ENCODE results near the gene COL19A1.

DNA sequence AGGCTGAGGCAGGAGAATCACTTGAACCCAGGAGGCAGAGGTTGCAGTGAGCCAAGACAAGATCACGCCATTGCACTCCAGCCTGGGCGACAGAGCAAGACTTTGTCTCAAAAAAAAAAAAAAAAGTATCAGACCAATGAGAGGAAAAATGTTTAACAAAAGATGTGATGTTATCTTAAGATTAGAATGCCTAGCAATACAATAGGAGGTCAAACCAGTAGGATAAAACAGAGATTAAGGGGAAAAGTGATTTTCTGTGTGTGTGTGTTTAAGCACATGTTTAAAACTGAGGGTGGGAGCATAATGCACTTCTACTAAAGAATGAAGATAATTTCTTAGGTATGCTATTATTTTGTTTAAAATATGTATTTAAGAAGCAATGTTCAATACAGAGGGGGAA lies 17.9 kb downstream of the COL19A1 start:
- TF ChIP-seq, protein P1, sequence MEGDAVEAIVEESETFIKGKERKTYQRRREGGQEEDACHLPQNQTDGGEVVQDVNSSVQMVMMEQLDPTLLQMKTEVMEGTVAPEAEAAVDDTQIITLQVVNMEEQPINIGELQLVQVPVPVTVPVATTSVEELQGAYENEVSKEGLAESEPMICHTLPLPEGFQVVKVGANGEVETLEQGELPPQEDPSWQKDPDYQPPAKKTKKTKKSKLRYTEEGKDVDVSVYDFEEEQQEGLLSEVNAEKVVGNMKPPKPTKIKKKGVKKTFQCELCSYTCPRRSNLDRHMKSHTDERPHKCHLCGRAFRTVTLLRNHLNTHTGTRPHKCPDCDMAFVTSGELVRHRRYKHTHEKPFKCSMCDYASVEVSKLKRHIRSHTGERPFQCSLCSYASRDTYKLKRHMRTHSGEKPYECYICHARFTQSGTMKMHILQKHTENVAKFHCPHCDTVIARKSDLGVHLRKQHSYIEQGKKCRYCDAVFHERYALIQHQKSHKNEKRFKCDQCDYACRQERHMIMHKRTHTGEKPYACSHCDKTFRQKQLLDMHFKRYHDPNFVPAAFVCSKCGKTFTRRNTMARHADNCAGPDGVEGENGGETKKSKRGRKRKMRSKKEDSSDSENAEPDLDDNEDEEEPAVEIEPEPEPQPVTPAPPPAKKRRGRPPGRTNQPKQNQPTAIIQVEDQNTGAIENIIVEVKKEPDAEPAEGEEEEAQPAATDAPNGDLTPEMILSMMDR (IDR thresholded peaks at IDR 0.05), result no peak
- TF ChIP-seq REST (IDR thresholded peaks at IDR 0.05; ENCODE audit: insufficient read depth in 1 of 2, low read depth in 2 of 2, low read length in 1 of 2), result no peak
